Measurements from ENCODE around the gene SPATA13. TPM values are rescaled to one million over a fixed set of nuclear protein-coding genes. Genes with fewer than 3 reads are reported as not detected.

Gene SPATA13
- total RNA-seq, 2 donors from 2014 or later: 8.5 to 8.8 TPM

Small RNAs within 50 kb of the gene (microRNA-seq; reads per million reads assigned to microRNA genes)
- gene MIR2276 (ENCODE audit: borderline microRNAs expressed in 2 of 2): 0 to 0.32 reads per million in 2 donors

Other genes with a start within 250 kb of the SPATA13 start
- under 1 TPM; 0.42 to 0.95 TPM for gene C1QTNF9, start 148.9 kb downstream of the SPATA13 start, total RNA-seq

All from posterior vena cava (tissue), 2 donors.